ENCODE measurements around the gene DIPK1B. TPM values are rescaled to one million over a fixed set of nuclear protein-coding genes. Genes with fewer than 3 reads are reported as not detected.

DIPK1B gene
- total RNA-seq, 1 experiment from 2014 or later = 26.3 TPM

- no peaks in the 10 kb centered on the region for H3K36me3 ChIP-seq (ENCODE audit: low read depth, low read length)
- no TSS peak for BruUV-seq (replicated peaks)
- peak overlapping the region; percentile 76 for H3K9ac ChIP-seq (ENCODE audit: low read length)
Measured at GRCh38 chr9:136694163-136694871, 18.1 kb upstream of the DIPK1B start.

GRCh38 chr9:136694872-136695247 is 17.5 kb upstream of the DIPK1B start:
- no peak for DNase-seq
- Histone ChIP-seq H3F3A (ENCODE audit: low read length, unreplicated experiment) (no peaks in the 10 kb centered on the region), H3K4me1 (ENCODE audit: insufficient read depth, low read length) (peaks cover 35% of the 10 kb centered on the region), H3K27me3 (ENCODE audit: low read length) (no peaks in the 10 kb centered on the region), H3K4me2 (ENCODE audit: low read length) (peak overlapping the region; percentile 81), H3K4me3 (ENCODE audit: low read length) (no peak overlapping the region), H3K79me2 (ENCODE audit: low read length) (no peaks in the 10 kb centered on the region), H2AFZ (ENCODE audit: low read length) (no peak overlapping the region), H3K9me2 (replicated peaks; ENCODE audit: low read length) (no peaks in the 10 kb centered on the region), H3K9me3 (ENCODE audit: low read length) (no peaks in the 10 kb centered on the region), H3K9ac (ENCODE audit: low read length) (no peak overlapping the region; the same call in 1 of the 2 replicates), H3K36me3 (ENCODE audit: low read depth, low read length) (no peaks in the 10 kb centered on the region), H3K27ac (ENCODE audit: low read length) (peak overlapping the region; percentile 98; the same call in 1 of the 2 replicates), H4K20me1 (ENCODE audit: low read length) (no peaks in the 10 kb centered on the region)
- CTCF ChIA-PET = no interaction called here
- intact Hi-C loops (cut with micrococcal nuclease) = loop anchor here (2.0 to 5.0 kb wide), 2 partner anchors 24 to 208 kb away; no protein-coding TSS in a partner anchor
- TF ChIP-seq EZH2 (IDR thresholded peaks at IDR 0.05; ENCODE audit: low read length, unreplicated experiment) (no peak), CTCF (conservative IDR thresholded peaks at IDR 0.05; ENCODE audit: low read depth, low read length) (no peak), EZH2phosphoT487 (IDR thresholded peaks at IDR 0.05; ENCODE audit: borderline replicate concordance, low read length) (no peak)
- ATAC-seq = no peak
- BruUV-seq (replicated peaks) = no TSS peak
- POLR2A ChIA-PET (ENCODE audit: unreplicated experiment) = no interaction called here

More at GRCh38 chr9:136694163-136694871, 18.1 kb upstream of the DIPK1B start:
- no peaks in the 10 kb centered on the region for H4K20me1 ChIP-seq (ENCODE audit: low read length)
- ATAC-seq (peak; percentile 72), DNase-seq (peak; percentile 63)
- H3K4me1 ChIP-seq (ENCODE audit: insufficient read depth, low read length) = peaks cover 35% of the 10 kb centered on the region
- H3K9me3 ChIP-seq (ENCODE audit: low read length) = no peaks in the 10 kb centered on the region
- CTCF ChIA-PET = interaction anchor here (0.8 to 1.1 kb wide), 2 partner anchors 23 to 210 kb away, joined by 3 to 4 read pairs; no protein-coding TSS in a partner anchor
- peak overlapping the region; percentile 63; the same call in 1 of the 2 replicates for H2AFZ ChIP-seq (ENCODE audit: low read length)
- no peaks in the 10 kb centered on the region for H3F3A ChIP-seq (ENCODE audit: low read length, unreplicated experiment)
- POLR2A ChIA-PET (ENCODE audit: unreplicated experiment) = no interaction called here
- H3K4me2 ChIP-seq (ENCODE audit: low read length) = peak overlapping the region; percentile 81
- no peak for TF ChIP-seq EZH2 (IDR thresholded peaks at IDR 0.05; ENCODE audit: low read length, unreplicated experiment)
- peak; percentile 66 for TF ChIP-seq CTCF (conservative IDR thresholded peaks at IDR 0.05; ENCODE audit: low read depth, low read length)
- peak overlapping the region; percentile 98 for H3K27ac ChIP-seq (ENCODE audit: low read length)
- intact Hi-C loops (cut with micrococcal nuclease) = loop anchor here (2.0 to 5.0 kb wide), 2 partner anchors 24 to 207 kb away; no protein-coding TSS in a partner anchor
- no peaks in the 10 kb centered on the region for H3K79me2 ChIP-seq (ENCODE audit: low read length)
- H3K4me3 ChIP-seq (ENCODE audit: low read length) = peak overlapping the region; percentile 58
- no peaks in the 10 kb centered on the region for H3K27me3 ChIP-seq (ENCODE audit: low read length)
- H3K9me2 ChIP-seq (replicated peaks; ENCODE audit: low read length) = no peaks in the 10 kb centered on the region

- no peaks in the 10 kb centered on the region for H3F3A ChIP-seq (ENCODE audit: low read length, unreplicated experiment)
- H3K79me2 ChIP-seq (ENCODE audit: low read length) = no peaks in the 10 kb centered on the region
- no TSS peak for BruUV-seq (replicated peaks)
- TF ChIP-seq CTCF (conservative IDR thresholded peaks at IDR 0.05; ENCODE audit: low read depth, low read length) = no peak
- TF ChIP-seq EZH2phosphoT487 (IDR thresholded peaks at IDR 0.05; ENCODE audit: borderline replicate concordance, low read length) = no peak
- no peak for TF ChIP-seq EZH2 (IDR thresholded peaks at IDR 0.05; ENCODE audit: low read length, unreplicated experiment)
- H3K27me3 ChIP-seq (ENCODE audit: low read length) = no peaks in the 10 kb centered on the region
- intact Hi-C loops (cut with micrococcal nuclease) = loop anchor here (2.0 kb wide), 1 partner anchor 25 kb away; no protein-coding TSS in a partner anchor
- H3K27ac ChIP-seq (ENCODE audit: low read length) = peak overlapping the region; percentile 51
- H2AFZ ChIP-seq (ENCODE audit: low read length) = 0 out of 2 replicates have a peak overlapping the region, but pooled peaks have one; percentile 1
- no peaks in the 10 kb centered on the region for H4K20me1 ChIP-seq (ENCODE audit: low read length)
- ATAC-seq (peak; percentile 44), DNase-seq (peak; percentile 77)
- no peak overlapping the region; the same call in 1 of the 2 replicates for H3K9ac ChIP-seq (ENCODE audit: low read length)
- POLR2A ChIA-PET (ENCODE audit: unreplicated experiment) = no interaction called here
- H3K9me2 ChIP-seq (replicated peaks; ENCODE audit: low read length) = no peaks in the 10 kb centered on the region
- H3K4me3 ChIP-seq (ENCODE audit: low read length) = no peak overlapping the region
- peaks cover 35% of the 10 kb centered on the region for H3K4me1 ChIP-seq (ENCODE audit: insufficient read depth, low read length)
- no peaks in the 10 kb centered on the region for H3K36me3 ChIP-seq (ENCODE audit: low read depth, low read length)
- CTCF ChIA-PET = interaction anchor here (0.9 kb wide), 1 partner anchor 51 kb away, joined by 3 read pairs; no protein-coding TSS in a partner anchor
- H3K9me3 ChIP-seq (ENCODE audit: low read length) = no peaks in the 10 kb centered on the region
- H3K4me2 ChIP-seq (ENCODE audit: low read length) = peak overlapping the region; percentile 64
Measured at GRCh38 chr9:136695435-136695895, 16.9 kb upstream of the DIPK1B start.
